Stimulated activated CD4-positive, alpha-beta T cell treated with anti-CD3 and anti-CD28 coated beads, Interleukin-4, amount 100 ng/mL, for 48 hours (primary cell): Measurements from ENCODE around the gene SLC22A7.
"Not testable (repeated sequence)": the region's sequence is repeated elsewhere in the genome, so short reads cannot be mapped to it uniquely, and the experiment has no call there.

Source experiments
- DNase-seq, 2 donors: peaks; one replicate each; pipeline ENCODE4 v3.0.0-alpha.2; 2020; ENCODE audit warnings: low read depth in 2 of 2

SLC22A7 gene

GRCh38 chr6:43301081-43301870 lies 3.2 kb downstream of the SLC22A7 start:
- no peak for DNase-seq

GRCh38 chr6:43302126-43302525 lies 4.1 kb downstream of the SLC22A7 start:
- DNase-seq, result no peak

DNA sequence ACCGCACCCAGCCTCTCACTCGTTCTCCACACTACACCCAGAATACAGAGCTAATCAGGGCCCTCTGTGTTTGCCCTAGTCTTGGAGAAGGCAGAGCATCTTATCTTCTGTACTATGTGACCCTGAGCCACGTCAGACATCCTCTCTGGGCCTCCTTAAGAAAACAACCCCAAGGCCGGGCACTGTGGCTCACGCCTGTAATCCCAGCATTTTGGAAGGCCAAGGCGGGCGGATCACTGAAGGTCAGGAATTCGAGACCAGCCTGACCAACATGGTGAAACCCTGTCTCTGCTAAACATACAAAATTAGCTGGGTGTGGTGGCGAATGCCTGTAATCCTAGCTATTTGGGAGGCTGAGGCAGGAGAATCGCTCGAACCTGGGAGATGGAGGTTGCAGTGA lies 4.9 kb downstream of the SLC22A7 start:
- DNase-seq, result not testable (repeated sequence)

DNA sequence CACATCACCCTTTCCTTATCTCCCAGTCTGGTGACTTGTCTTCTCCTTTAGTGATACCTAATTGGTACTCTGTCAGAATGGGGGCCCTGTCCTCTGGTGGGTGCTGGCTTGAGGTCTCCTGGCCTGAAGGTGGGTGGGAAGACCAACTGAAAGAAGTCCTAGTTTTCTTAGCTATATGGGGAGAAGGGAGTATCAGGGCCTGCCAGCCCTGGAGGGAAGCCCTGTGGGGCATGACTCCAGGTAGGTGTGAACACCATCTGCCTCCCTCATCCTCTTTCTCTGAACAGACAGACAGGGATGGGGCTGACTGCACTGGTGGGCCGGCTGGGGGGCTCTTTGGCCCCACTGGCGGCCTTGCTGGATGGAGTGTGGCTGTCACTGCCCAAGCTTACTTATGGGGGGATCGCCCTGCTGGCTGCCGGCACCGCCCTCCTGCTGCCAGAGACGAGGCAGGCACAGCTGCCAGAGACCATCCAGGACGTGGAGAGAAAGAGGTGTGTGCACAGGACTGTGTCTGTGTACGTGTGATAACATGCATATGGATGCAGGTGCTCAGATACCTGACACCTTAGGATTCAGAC lies 5.8 kb downstream of the SLC22A7 start:
- DNase-seq, result no peak

- DNase-seq, result no peak
Observed at GRCh38 chr6:43304361-43304760, 6.3 kb downstream of the SLC22A7 start.

GRCh38 chr6:43304882-43305281 lies 6.8 kb downstream of the SLC22A7 start:
- DNase-seq, result no peak

GRCh38 chr6:43306086-43306485 lies 8.0 kb downstream of the SLC22A7 start:
- DNase-seq, result no peak

DNA sequence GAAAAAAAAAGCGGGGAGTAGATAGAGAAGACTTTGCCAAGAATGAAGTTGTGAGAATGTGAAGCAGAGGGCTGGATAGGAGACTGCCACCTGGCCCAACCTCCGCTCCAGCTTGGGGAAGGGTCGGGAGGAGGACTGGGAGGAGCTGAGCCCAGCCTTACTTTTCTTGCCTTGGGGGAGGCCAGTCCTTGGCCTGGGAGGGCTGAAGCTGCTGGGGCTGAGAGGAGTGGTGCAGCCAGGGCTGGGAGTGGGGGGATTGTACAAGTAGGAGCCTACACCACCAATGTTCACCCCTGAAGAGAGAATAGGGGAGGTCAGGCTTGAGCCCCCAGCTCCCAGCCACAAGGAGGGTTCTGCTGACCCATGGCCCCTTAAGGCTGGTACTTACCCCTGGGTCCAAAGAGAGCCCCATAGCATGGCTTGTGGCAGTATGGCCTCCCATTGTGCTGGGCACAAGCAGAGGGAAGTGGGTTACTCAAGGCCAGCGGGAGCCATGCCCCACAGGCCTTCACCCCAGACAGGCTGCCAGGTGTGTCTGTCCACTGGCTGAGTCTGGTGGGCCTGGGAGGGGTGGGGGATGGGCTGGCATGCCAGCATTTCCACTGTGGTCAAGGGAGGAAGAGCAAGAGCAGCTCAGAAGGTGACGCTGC lies 9.5 kb downstream of the SLC22A7 start:
- DNase-seq, result no peak

DNA sequence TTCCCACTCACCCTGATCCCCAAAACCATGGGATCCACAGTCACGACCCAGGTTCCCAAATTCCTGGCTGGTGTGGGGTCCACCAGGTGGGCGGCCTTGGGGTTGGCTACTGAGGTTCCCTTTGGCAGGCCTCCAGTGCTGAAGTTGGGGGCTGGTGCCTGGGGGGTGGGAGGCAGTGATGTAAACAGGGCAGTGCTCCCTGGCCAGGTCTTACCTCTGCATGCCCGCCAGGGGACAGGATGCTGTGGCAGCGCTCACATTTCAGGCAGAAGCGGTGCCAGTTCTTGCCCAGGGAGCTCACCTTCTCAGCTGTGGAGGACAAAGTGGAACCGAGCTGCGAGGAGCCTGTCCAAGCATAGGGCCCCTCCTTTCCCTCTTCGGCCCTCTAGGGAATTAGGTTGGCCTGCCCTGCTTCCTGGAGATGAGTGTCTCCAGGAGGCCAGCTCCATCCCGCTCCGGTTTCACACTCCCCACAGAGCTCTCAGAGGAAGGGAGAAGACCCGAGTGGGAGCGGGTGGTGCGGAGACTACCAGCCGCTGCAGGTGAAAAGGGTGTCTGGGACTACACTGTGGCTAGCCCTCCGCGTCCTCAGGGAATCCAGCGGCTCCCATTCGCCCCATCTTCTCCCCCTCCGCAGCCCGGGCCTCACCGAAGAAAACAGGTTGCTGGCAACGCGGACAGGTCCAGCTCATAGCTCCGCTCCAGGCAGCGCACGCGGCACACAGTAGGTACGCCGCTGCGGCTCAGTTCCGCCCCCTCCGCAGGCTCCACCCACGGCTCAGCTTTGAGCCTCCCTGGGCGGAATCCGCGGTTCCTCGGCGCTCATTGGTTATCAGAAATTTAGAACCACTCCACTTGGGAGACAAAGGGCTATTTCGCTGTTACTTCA lies 10.3 kb downstream of the SLC22A7 start, which contains the start of gene CRIP3:
Gene CRIP3 (minus strand): TSS at position 726 of the 889 bp plus-strand sequence. CDS start 34 bp downstream, at position 692.
- DNase-seq, result peak; percentile 38 to 40

DNA sequence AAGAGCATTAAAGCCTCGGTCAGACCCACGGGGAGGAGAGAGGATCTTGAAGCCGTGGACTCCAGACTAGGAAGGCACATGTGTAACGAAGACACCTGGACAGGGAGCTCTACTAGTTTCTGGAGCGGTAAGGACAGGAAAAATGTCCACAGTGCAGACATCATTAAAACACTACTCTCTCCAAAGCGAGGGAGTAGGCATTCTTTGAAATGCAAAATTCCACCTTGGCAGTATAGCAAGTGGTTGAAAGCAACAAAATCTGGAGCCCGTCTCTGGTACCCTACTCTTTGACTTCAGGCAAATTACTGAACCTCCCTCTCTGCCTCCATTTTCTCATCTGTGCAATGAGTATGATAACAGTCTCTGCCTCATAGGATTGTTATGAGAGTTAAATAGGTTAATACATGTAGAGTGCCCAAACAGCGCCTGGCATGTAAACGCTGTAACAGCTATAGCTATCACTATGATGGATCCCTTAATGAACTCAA lies 11.0 kb downstream of the SLC22A7 start:
- no peak for DNase-seq

DNA sequence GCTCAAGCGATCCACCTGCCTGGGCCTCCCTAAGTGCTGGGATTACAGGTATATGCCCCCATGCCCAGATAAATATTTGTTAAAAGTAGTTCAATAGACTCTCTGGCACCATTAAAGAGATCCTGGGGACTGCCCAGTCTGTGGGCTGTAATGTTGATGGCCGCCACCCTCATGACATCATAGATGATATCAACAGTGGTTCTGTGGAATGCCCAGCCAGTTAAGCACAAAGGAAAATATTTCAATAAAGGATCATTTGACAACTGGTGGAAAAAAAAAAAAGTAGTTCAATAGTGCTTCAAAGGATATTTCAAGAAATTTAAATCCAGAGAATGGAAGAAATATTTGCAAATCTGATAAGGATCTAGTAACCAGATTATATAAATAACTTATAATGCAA lies 12.1 kb downstream of the SLC22A7 start:
- no peak for DNase-seq

DNA sequence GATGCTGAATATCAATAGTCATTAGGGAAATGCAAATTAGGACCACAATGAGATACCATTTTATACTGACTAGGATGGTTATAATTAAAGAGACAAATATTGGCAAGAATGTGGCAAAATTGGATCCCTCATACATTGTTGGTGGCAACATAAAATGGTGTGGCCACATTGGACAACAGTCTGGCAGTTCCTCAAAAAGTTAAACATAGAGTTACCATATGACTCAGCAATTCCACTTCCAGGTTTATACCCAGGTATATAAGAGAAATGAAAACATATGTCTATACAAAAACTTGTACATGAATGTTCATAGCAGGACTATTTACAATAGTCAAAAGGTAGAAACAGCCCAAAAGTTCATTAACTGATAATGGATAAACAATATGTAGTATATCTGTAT lies 12.6 kb downstream of the SLC22A7 start:
- DNase-seq, result no peak

DNA sequence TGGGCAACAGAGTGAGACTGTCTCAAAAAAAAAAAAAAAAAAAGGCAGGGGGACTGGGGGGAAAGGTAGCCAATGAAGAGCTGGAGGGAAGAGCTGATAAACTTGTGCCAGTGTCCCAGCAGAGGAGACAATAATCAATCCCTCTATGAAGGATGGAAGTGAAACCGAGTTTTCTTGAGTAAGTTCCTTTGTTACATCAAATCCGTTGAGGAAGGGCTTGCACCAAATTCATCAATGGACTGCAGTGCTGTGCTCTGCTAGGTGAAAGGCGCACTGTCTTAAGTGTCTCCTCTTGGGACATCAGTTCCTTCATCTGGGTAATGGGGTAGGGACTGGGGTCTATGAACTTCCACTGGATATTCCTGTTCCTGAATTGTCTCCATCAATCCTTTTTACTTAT lies 13.6 kb downstream of the SLC22A7 start:
- no peak for DNase-seq

DNA sequence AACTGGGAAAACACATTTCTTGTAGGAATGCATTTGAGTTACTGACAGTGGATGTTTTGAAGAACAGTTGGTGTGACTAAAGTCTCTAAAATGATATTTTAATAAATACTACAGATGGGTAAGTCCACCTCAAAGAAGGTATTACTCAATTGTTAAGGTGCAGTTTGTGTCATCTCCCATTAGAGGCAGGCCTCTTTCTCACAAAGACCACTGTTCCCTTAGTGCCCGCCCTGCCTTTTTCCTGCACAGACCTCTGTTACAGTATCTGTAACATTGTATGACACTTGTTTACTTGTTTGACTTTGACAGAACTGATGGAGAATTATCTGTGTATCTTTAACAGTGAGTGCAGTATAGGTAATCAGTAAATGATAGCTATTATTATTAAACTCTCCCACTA lies 15.8 kb downstream of the SLC22A7 start:
- no peak for DNase-seq

- no peak for DNase-seq
Observed at GRCh38 chr6:43318011-43318410, 20.0 kb downstream of the SLC22A7 start.

DNA sequence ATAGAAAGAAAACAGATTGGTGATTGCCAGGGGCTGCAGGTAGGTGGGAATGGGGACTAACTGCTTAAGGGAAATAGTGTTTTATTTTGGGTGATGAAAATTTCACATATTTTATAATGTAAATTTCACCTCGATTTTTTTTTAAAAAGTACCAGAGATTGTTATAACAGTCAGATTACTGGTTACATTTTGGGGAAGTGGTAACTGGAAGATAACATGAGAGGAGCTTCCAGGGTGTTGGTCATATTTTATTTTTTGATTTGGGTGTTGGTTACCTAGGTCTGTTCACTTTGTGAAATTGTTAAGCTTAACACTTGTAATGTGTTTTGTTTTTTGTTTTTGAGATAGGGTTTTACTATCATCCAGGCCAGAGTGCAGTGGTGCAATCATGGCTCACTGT lies 27.8 kb downstream of the SLC22A7 start:
- DNase-seq, result no peak

GRCh38 chr6:43328528-43328927 lies 30.5 kb downstream of the SLC22A7 start:
- DNase-seq, result no peak

- DNase-seq, result no peak
Observed at GRCh38 chr6:43331470-43331869, 33.4 kb downstream of the SLC22A7 start.

GRCh38 chr6:43331891-43332290 lies 33.8 kb downstream of the SLC22A7 start:
- no peak for DNase-seq

DNA sequence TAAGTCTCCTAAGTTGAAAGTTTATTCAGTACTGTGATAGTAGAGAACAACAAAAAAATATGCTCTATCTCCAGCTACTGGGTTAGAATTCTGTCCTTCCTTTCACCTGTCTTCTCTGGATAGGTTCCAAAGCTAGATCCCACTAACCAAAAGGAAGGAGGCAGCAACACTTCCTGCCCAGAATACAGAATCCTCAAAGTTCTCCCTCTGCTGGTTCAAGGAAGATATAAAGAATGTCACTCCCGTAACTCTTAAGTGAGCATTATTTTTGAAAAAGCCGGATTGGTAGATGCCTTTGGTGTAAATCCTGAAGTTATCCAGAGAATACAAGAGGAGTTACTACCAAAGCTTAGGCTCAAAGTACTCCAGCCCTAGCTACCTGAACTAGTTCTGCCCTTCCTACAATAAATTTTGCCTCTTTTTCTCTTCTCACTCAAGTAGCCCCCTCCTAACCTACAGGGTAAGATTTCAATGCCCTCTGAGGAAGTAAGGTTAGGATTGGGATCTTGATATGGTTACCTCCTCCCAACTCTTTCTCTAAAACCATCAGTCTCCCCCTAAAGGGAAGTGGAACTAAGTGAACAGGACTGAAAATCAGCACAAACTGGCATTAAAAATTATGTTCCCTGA lies 36.5 kb downstream of the SLC22A7 start:
- no peak for DNase-seq

GRCh38 chr6:43335469-43335868 lies 37.4 kb downstream of the SLC22A7 start:
- DNase-seq, result no peak
